HG03460 (cell line): Measurements from ENCODE around the gene SFTPD.

Experiments
- ATAC-seq: cut with Tn5 transposase; IDR thresholded peaks from one replicate; pipeline ENCODE4 v1.9.1; 2021; ENCODE audit not compliant: unreplicated experiment

SFTPD gene

DNA sequence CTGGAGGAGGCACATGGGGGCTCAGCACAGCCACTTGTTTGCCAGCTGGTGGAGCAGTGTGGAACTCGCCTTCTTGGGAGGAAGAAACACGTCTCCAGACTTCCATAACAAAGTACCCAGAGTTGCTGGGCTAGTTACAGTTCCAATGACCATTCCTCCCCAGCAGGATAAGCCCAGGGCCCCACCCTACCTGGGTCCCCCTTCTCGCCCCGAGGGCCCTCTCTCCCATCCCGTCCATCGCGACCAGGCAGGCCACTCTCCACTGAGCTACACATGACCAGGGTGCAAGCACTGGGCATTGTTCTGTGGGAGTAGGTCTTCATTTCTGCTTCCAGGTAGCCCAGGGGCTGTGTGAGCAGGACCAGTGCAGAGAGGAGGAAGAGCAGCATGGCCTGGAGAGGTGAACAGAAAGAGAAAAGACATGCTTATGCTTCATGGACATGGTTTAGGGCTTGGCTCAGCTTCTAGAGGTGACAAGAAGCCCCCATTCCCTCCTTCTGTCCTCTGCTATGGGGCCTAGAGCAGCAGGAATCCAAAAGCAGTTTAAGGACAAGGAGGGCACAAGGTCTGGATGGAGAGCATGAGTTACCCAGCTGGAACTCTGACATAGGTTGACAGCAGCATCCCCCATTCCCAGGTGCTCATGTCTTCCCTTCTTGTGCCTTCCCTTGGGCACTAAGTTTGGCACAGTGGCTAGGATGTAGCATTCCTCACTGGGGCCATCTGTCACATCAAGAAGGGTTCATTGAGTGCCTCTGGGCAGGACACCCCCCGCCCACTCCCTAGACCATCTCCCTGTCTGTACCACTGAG is 2.4 kb downstream of the SFTPD start:
- ATAC-seq = no peak

DNA sequence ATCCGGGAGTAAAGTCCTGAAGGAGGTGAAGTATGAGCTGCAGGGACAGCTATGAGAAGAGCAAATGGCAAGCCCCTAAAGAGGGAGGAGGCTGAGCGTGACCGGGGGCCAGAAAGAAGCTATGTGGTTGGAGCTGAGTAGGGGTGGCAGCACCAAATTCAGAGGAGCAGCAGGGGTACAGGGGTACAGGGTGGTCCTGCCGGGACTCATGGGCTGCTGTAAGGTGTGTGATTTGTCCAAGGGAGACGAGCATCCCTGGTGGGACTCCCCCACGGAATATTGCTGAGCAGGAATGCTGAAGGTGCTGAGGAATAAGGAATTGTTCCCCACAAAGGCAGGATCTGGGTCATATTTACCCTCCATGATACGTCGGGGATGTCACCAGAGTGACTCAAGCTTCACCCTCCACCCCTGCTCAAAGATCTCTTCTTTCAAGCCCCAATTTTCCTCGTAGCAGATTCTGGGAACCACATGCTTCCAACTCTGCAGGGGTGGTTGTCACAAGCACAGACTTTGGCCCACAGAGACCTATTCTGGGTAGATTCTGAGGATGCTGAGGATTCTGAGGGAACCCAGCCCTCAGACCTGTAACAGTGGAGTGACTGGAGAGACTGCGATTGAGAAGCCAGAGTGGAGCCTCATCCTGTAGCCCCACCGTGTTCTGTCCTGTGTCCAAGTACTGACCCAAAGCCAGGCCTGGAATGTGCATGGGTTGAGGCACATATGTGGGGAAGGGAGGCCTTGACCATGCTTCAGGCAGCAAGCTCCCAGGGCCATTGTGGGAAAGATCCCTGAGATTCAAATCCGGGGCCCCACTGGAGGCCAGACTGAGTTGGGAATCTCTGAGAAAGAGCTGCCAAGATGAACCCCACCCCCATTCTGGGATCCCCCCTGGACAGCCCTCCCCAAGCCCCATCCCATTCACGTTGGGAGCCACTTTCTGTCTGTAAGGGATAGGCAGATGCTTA is 4.2 kb downstream of the SFTPD start:
- ATAC-seq = no peak

GRCh38 chr10:79943871-79944270 is 5.0 kb downstream of the SFTPD start:
- no peak for ATAC-seq

DNA sequence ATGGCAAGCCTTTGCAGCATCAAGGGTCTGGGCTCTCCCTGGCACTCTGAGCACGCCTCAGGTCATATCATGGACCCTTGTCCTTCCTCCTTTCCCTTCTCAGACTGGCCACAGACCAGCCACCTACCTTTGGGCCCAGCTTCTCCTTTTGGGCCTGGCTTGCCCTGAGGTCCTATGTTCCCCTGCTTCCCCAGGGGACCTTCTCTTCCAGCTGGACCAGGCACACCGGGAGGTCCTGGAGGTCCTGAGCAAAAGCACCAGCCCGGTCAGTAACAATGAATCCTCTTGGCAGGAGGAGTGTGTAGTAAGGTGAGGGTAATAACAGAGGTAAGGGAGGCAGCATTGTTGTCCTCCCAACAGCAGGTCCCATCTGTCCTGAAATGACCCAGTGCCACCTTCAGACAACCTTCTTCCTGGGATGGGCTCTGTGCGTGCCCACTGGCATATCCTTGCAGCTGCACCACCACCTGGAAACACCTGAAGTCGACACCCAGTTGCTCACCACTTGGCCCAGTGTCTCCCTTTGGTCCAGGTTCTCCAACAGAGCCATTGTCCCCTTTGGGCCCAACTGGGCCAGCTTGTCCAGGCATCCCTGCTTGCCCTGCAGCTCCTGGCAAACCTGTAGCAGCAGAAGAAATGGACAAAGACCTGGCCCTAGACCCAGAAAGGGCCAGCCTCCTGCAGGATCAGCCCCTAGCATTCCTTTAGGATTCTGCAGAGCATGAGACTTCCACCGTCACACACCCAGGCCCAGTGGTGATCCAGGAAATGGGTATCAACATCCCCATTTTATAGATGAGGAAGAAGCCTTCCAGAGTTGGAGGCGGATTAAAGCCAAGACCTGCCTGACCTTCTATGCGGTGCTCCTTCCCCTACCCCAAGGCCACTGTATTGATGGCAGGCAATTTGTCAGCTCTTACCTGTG is 6.4 kb downstream of the SFTPD start:
- no peak for ATAC-seq

- no peak for ATAC-seq
Observed at GRCh38 chr10:79941585-79942210, 7.2 kb downstream of the SFTPD start.

- no peak for ATAC-seq
Observed at GRCh38 chr10:79941146-79941545, 7.8 kb downstream of the SFTPD start.

- no peak for ATAC-seq
Observed at GRCh38 chr10:79940431-79940830, 8.5 kb downstream of the SFTPD start.

- ATAC-seq = no peak
Observed at GRCh38 chr10:79939969-79940368, 8.9 kb downstream of the SFTPD start.

GRCh38 chr10:79938728-79939406 is 10.0 kb downstream of the SFTPD start:
- ATAC-seq = peak; percentile 61

- no peak for ATAC-seq
Observed at GRCh38 chr10:79937701-79938151, 11.2 kb downstream of the SFTPD start.

DNA sequence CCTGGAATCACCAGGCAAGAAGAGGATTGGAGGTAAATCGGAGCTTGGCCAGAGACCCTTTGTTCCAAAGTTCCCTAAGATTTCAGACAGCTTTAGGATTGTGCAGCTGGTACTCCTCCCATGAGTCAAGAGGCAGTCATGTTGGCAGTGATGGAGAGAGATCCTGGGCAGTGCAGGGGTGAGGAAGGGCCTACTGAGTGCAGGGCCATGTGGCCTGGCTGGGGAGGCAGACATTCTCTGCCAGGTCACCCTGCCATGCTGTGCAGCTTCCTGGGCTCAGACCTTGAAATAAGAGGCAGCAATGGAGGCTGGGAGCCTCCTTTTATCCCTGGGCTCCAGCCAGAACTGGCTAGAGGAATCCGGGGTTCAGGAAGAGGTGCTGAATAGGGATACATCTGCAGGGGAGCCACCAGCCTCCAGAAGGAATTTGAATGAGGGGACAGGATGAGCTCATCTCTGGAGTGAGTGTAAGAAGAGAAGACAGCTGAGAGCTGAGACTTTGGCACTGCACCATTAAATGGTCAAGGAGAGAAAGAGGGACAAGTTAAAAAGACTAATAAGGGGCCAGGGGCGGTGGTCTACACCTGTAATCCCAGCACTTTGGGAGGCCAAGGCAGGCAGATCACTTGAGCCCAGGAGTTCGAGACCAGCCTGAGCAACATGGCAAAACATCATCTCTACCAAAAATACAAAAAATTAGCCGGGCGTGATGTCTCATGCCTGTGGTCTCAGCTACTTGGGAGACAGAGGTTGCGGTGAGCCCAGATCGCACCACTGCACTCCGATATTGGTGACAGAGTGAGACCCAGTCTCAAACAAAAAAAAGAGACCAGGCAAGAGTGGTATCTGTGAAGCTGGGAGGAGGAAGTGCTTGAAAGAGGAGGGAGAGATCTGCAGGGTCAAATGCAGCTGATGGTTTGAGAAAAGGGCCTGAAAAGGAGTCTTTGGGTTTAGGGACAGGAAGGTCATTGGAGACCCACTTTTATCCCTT is 12.0 kb downstream of the SFTPD start:
- no peak for ATAC-seq

DNA sequence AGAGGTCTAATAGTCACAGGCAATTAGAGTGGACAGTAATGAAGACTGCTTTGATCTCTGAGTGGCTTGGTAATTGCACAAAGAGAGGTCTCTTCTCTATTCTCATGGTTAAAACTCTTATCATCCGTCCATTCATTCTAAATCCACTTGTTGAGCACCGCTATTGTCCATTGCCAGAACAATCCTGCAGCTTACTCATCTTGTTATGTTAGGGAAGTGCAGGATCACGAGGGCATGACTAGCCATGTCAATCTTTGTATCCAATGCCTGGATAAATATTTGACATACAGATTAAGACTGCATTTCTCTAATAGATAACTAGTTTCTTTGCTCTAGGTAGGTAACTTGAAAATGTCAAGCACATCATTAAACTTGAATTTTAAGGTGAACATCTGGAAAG is 14.9 kb downstream of the SFTPD start:
- no peak for ATAC-seq

GRCh38 chr10:79932841-79933379 is 16.0 kb downstream of the SFTPD start:
- no peak for ATAC-seq

DNA sequence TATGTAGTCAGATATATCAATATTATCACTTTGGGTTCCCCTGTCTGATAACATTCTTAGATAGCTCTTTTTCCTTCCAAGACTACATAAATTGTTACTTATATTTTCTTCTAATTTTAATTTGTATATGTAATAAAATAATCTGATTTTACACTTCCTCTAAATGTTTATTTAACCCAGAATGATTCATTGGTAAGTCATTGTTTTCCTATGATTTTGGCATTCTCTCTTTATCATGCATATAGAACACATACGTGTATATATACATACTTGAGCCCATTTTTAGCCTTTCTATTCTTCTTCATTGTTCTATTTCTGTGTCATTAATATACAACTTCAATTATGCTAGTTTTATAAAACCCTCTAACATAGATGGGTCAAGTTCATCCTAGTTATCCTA is 16.6 kb downstream of the SFTPD start:
- ATAC-seq = no peak

DNA sequence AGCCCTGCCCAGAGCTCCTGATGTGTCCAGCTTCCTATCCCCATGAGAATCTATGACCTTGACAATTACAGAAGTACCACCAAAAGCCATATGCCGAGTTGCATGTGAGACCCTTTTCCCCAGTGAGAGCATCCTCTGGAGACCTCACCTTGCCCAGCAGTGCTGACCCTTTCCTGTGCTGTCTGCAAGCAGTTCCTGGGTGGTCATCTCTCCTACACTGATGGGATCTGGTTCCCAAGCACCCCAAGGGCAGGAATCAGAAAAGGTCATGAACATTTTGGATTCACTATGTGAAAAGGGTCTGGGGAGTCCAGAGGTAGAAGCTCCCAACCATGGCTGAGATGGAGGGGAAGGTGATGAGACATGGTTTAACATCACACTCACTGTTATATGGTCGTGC is 18.2 kb downstream of the SFTPD start:
- no peak for ATAC-seq

DNA sequence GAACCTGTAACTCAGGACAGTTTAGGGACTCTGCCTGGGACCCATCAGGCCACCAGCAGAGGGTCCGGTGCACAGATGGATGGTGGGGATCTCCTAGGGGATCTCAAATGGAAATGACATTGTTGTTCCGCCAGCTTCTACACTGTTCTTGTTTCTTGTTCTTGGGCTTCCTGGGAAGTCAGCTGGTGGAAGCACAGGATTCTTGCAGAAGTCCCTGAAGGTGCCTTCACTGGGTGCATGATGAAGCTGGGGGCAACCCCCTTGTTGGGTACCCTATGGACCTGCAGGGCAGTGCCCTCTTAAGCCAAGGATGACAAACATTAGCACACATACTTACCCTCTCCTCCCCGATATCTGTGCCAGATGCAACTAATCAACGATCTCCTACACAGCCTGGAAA is 18.6 kb downstream of the SFTPD start:
- no peak for ATAC-seq

GRCh38 chr10:79929409-79929904 is 19.4 kb downstream of the SFTPD start:
- peak; percentile 81 for ATAC-seq

DNA sequence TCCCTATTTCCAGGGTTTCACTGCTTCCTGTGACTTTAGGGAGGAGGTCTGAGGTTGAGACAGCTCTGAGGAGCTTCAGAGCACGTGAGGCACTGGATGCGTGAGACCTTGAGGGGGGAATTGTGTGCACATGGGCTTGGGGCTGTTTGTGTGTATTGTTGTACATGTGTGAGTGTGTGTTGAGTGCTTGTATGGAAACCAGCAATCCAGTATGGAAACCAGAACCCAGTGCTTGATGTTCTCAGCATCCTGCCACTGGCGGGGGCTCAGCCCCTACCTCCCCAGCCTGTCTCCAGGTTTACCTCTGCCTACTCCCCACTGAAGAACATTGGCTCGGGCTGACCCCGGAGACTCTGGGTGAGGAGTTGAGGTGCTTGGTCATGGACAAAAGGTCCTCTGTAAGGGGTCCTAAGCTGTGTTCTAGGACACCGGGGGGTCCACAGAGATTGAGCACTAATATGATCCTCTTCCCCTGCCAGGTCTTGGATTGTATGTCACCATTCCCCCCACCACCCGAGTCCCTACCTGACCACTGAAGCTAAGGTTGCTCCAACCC is 20.8 kb downstream of the SFTPD start:
- ATAC-seq = no peak
